Hepatocyte (in vitro differentiated cells): ENCODE data around the gene C8G. TPM values are rescaled to one million over a fixed set of nuclear protein-coding genes. Genes with fewer than 3 reads are reported as not detected.

ENCODE experiments used
- DNase-seq: peaks from one replicate; pipeline ENCODE4 v3.0.0-alpha.2; 2016; ENCODE audit warnings: low spot score
- H2AFZ ChIP-seq: fragments of 200-600 bp; sonication (generic); 2 replicates; pipeline ENCODE4 v1.6.0; 2016; ENCODE audit warnings: antibody characterized with exemption, mild to moderate bottlenecking
- H3K27ac ChIP-seq: fragments of 200-600 bp; sonication (generic); 2 replicates; pipeline ENCODE4 v1.5.1; 2016; ENCODE audit warnings: mild to moderate bottlenecking
- H3K27me3 ChIP-seq: fragments of 200-600 bp; sonication (generic); 2 replicates; pipeline ENCODE4 v1.6.1; 2016
- H3K36me3 ChIP-seq: fragments of 200-600 bp; sonication (generic); replicated peaks from 2 replicates; pipeline ENCODE4 v1.5.1; 2016; ENCODE audit warnings: low read depth; ENCODE audit not compliant: insufficient read depth
- H3K4me1 ChIP-seq: fragments of 200-600 bp; sonication (generic); 2 replicates; pipeline ENCODE4 v1.5.1; 2016; ENCODE audit warnings: mild to moderate bottlenecking, moderate library complexity; ENCODE audit not compliant: insufficient read depth
- H3K4me2 ChIP-seq: fragments of 200-600 bp; sonication (generic); 2 replicates; pipeline ENCODE4 v1.6.0; 2016
- H3K4me3 ChIP-seq: fragments of 200-600 bp; sonication (generic); 2 replicates; pipeline ENCODE4 v1.5.1; 2016; ENCODE audit warnings: mild to moderate bottlenecking
- H3K79me2 ChIP-seq: fragments of 200-600 bp; sonication (generic); 2 replicates; pipeline ENCODE4 v1.6.0; 2017; ENCODE audit warnings: mild to moderate bottlenecking
- H3K9me2 ChIP-seq: fragments of 200-600 bp; sonication (generic); replicated peaks from 2 replicates; pipeline ENCODE4 v1.6.0; 2017; ENCODE audit warnings: mild to moderate bottlenecking; ENCODE audit not compliant: insufficient read depth
- H3K9me3 ChIP-seq: fragments of 200-600 bp; sonication (generic); 2 replicates; pipeline ENCODE4 v1.5.1; 2016; ENCODE audit warnings: low read depth, mild to moderate bottlenecking
- H4K20me1 ChIP-seq: fragments of 200-600 bp; sonication (generic); 2 replicates; pipeline ENCODE4 v1.6.0; 2016; ENCODE audit warnings: mild to moderate bottlenecking; ENCODE audit not compliant: insufficient read depth, poor library complexity, severe bottlenecking
- CTCF ChIP-seq: fragments of 200-600 bp; sonication (generic); IDR thresholded peaks from 2 replicates; pipeline ENCODE4 v1.5.1; 2016; ENCODE audit warnings: antibody characterized with exemption, mild to moderate bottlenecking; ENCODE audit not compliant: poor library complexity
- EZH2 ChIP-seq: fragments of 200-600 bp; sonication (generic); IDR thresholded peaks from 2 replicates; pipeline ENCODE4 v1.6.1; 2016; ENCODE audit warnings: antibody characterized with exemption, mild to moderate bottlenecking, borderline replicate concordance
- EZH2phosphoT487 ChIP-seq: fragments of 200-600 bp; sonication (generic); IDR thresholded peaks from one replicate; pipeline ENCODE4 v1.6.1; 2018; ENCODE audit warnings: antibody characterized with exemption, mild to moderate bottlenecking, low read depth, moderate library complexity; ENCODE audit not compliant: unreplicated experiment, severe bottlenecking
- WGBS: methylation state at CpG from one replicate; pipeline ENCODE4 v1.1.6; 2016; ENCODE audit warnings: low lambda C conversion rate; ENCODE audit errors: missing lambda C conversion rate; 5-methylcytosine and 5-hydroxymethylcytosine counted together
- polyA plus RNA-seq: library from polyadenylated mRNA; unstranded; fragments of >200 nt; fragmentation: Nextera tagmentation; extraction: Ambion mirVana; gene quantifications from 2 replicates; pipeline ENCODE4 v1.2.1, GENCODE V29; 2016
- total RNA-seq: library from RNA; depleted of rRNA; stranded (reverse); fragments of >200 nt; gene quantifications from 2 replicates; pipeline ENCODE4 v1.2.3, GENCODE V29; 2014

The C8G gene
- total and polyA plus RNA-seq, 2 experiments from 2014 or later, result 5.7 to 15.4 TPM

GRCh38 chr9:136964833-136965422, 19.9 kb downstream of the C8G start:
- H3K4me1 ChIP-seq, result no peaks in the 10 kb centered on the region
- H3K9me2 ChIP-seq, result no peaks in the 10 kb centered on the region
- H2AFZ ChIP-seq, result no peak overlapping the region
- WGBS, result 87% methylated on average over 23 of the region's 26 CpGs
- H3K4me2 ChIP-seq, result no peak overlapping the region
- TF ChIP-seq EZH2phosphoT487 (no peak), EZH2 (no peak), CTCF (no peak)
- no peaks in the 10 kb centered on the region for H4K20me1 ChIP-seq
- no peak for DNase-seq
- no peak overlapping the region for H3K27ac ChIP-seq
- no peaks in the 10 kb centered on the region for H3K27me3 ChIP-seq
- H3K79me2 ChIP-seq, result no peaks in the 10 kb centered on the region
- no peak overlapping the region for H3K4me3 ChIP-seq
- no peaks in the 10 kb centered on the region for H3K36me3 ChIP-seq
- no peaks in the 10 kb centered on the region for H3K9me3 ChIP-seq

GRCh38 chr9:136965771-136966484, 20.9 kb downstream of the C8G start:
- 53% methylated on average over 23 of the region's 23 CpGs for WGBS

GRCh38 chr9:136968333-136969127, 23.5 kb downstream of the C8G start:
- H3K4me3 ChIP-seq, result no peak overlapping the region
- WGBS, result 88% methylated on average over 17 of the region's 17 CpGs

More at GRCh38 chr9:136965771-136966484, 20.9 kb downstream of the C8G start:
- Histone ChIP-seq H3K79me2 (no peaks in the 10 kb centered on the region), H3K4me3 (no peak overlapping the region), H3K27me3 (no peaks in the 10 kb centered on the region), H4K20me1 (no peaks in the 10 kb centered on the region), H3K4me2 (no peak overlapping the region), H2AFZ (no peak overlapping the region), H3K36me3 (no peaks in the 10 kb centered on the region), H3K4me1 (no peaks in the 10 kb centered on the region), H3K27ac (no peak overlapping the region), H3K9me2 (no peaks in the 10 kb centered on the region), H3K9me3 (no peaks in the 10 kb centered on the region)
- TF ChIP-seq EZH2 (no peak), CTCF (no peak), EZH2phosphoT487 (no peak)
- no peak for DNase-seq

More at GRCh38 chr9:136968333-136969127, 23.5 kb downstream of the C8G start:
- Histone ChIP-seq H3K27ac (no peak overlapping the region), H3K9me3 (no peaks in the 10 kb centered on the region), H3K4me2 (no peak overlapping the region), H3K9me2 (no peaks in the 10 kb centered on the region), H4K20me1 (no peaks in the 10 kb centered on the region), H3K27me3 (no peaks in the 10 kb centered on the region), H3K79me2 (no peaks in the 10 kb centered on the region), H3K36me3 (no peaks in the 10 kb centered on the region), H3K4me1 (no peaks in the 10 kb centered on the region), H2AFZ (no peak overlapping the region)
- no peak for TF ChIP-seq EZH2
- no peak for TF ChIP-seq EZH2phosphoT487
- TF ChIP-seq CTCF, result no peak
- DNase-seq, result no peak
